NCI-H1417 treated with DMSO at 0.1 percent for 48 hours (cell line): ENCODE data around the gene DUSP6.
A peak's percentile ranks its signal among the peaks of the same experiment; 100 is the strongest.

ENCODE experiments used
- DNase-seq: peaks from one replicate; lab custom pipeline; 2025; lab: John Stamatoyannopoulos, UW

DUSP6 gene, protein sequence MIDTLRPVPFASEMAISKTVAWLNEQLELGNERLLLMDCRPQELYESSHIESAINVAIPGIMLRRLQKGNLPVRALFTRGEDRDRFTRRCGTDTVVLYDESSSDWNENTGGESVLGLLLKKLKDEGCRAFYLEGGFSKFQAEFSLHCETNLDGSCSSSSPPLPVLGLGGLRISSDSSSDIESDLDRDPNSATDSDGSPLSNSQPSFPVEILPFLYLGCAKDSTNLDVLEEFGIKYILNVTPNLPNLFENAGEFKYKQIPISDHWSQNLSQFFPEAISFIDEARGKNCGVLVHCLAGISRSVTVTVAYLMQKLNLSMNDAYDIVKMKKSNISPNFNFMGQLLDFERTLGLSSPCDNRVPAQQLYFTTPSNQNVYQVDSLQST

DNA sequence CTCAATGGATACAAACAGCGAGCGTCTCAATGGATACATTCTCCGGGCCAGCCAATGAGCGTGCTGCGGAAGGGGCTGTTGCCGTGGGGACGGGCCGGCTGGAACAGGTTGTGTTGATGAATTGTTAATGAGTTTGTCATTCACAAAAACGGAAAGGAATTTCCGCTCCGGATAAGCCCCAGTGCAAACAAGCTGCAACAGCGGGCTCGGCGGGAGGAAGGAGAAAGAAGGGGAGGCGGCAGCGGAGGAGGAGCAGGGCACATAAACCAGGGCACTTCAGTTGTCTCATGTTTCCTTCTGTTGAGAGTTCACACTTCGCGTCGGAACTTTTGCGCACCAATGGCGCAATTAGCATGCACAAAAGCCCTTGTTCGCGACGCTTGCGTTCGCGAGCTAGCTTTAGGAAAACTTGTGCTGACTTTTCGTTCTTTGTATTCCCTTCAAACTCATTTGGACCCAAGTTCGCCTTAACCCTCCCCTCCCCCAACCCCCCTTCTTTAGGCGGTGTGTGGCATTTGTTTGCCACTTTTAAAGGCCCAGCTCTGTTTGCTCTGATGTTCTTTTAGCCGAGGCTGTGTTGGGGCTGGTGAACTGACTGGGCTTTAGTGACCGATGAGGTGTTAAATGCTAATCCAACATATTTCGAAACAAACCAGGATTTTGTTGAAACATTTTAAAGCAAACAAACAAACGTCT, at the start of gene DUSP6:
TSS of gene DUSP6 (minus strand) at position 10 of the 696 bp plus-strand sequence. CDS start 462 bp downstream, outside the sequence.
- peak; percentile 90 for DNase-seq

DNA sequence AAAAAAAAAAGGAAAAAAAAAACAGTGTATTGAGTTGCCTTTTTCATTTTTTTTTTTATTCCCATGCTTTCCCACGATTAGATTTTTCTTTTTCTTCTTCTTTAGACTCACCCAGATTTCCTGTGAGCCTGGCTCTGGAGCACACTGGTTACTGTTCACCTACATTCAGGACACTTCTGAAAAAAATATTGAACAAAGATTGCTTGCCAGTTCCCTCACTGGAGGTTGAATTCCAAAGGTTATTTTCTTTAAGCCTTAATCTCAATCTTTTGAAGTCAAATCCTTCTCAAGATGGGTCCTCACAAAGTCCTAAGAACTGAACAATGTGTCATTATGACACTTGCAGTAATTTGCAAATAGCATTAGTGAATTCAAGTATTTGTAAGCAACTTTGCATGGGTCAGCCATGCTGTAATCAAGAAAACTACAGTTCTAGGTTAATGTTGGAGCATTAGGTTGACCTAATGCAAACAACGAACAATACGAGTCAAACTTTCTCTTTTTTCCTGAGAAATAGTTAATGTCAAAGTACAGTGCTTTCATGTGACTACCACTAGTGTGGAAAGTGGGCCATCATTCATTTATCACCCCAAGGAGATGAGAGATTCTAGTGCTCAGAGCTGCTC, 49.2 kb upstream of the DUSP6 start:
- no peak for DNase-seq

DNA sequence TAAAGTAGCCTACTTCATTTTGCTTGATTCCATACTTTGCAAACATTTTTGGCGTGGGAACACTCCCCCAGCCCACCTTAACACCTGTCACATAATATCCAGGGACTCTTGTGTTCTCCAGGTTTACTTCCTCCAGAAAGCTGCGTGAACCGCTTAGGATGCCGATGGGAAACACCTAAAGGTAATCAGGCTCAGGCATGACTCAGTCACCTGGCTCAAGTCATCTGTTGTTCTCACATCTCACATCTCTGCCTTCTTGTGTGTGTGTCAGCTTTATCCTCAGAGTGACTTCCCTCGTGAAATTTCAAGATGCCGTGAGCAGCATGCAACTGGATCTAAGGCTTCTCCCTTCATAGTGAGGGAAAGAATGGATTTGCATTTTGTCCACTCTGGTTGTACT, 48.1 kb upstream of the DUSP6 start:
- DNase-seq: no peak

DNA sequence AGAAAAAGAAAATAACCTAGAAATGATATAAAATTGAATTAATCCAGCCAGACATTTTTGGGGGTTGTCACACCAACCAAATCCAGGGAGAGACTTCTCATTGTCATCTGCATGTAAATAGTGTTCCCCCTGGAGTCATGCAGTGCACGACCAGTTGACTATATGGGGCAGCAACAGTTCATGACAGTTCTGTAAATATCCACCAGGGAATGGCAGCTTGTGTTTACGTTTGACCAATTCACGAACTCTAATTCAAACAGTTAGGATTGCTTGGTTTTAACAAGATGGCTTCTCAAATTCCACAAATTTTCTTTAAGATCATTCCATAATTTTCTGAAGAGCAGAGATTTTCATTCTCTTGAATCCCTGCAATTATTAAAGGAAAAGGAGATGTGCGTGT, 43.4 kb upstream of the DUSP6 start:
- DNase-seq: no peak

DNA sequence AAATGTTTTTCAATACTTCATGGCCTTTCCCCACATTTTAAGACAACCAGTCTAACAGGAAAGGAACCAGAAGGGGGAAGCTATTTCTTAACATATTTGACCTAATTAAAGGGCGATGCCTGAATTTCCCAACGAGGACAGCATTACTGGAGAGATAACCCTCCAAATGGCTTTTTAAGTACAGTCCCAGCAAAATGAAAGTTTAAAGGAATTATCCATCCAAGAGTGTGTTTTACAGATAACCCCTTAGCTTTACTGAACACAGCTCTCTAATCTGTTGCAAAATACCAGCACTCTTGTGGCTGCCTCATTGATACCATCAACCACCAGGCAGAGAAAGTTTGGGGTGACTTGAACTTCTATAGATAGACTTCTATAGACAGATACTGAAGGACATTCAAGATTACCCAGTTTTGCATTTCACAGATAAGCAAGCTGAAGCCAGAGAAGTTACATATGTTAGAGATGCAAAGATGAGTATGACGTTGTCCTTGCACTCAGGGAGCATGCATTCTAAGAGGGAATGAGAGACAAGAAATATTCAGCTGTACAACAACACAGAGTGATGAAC, 41.3 kb upstream of the DUSP6 start:
- no peak for DNase-seq

DNA sequence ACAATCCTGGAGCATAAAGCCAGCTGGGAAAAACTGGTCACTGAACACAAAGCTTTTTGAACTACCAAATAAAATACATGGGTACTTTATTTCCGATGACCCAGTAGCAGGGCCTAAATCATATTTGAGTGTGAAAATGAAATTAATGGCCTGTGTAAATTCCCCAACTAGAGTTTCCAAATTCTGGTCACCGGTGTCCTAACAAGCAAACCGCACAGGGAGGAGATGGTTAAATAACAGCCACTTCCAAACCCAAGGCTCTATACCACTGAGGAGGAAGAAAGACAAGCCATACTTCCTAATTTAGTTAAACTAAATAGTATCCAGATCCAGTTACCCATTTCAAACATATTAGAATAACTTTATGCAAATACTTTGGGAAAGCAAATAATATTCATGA, 40.1 kb upstream of the DUSP6 start:
- no peak for DNase-seq

DNA sequence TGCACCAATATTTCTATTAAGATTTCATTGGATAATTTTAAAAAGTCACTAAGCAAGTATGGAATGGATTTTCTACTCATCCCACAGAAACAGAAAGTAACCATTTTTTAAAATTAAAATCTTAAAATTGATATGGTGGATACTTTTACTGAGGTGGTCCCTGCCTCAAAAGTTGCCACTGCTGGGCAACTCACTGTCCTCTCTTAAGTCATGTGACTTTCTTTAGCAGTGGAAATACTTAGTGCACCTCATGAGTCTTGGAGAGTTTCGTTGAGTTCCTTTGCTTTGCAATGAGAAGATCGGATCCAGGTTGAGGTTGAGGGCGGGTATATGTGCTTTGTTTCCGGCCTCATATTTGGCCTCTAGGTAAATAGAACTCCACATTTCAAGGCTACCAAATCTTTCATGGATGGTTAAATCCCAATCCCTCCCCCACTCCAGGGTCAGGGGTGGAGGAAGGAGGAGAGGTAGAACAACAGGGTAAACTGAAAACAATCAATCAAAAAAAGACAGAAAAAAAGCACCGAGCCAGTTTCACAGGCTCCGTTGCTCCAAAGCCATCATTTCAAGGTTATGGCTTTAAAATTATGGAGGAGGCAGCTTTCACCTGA, 39.5 kb upstream of the DUSP6 start:
- no peak for DNase-seq

DNA sequence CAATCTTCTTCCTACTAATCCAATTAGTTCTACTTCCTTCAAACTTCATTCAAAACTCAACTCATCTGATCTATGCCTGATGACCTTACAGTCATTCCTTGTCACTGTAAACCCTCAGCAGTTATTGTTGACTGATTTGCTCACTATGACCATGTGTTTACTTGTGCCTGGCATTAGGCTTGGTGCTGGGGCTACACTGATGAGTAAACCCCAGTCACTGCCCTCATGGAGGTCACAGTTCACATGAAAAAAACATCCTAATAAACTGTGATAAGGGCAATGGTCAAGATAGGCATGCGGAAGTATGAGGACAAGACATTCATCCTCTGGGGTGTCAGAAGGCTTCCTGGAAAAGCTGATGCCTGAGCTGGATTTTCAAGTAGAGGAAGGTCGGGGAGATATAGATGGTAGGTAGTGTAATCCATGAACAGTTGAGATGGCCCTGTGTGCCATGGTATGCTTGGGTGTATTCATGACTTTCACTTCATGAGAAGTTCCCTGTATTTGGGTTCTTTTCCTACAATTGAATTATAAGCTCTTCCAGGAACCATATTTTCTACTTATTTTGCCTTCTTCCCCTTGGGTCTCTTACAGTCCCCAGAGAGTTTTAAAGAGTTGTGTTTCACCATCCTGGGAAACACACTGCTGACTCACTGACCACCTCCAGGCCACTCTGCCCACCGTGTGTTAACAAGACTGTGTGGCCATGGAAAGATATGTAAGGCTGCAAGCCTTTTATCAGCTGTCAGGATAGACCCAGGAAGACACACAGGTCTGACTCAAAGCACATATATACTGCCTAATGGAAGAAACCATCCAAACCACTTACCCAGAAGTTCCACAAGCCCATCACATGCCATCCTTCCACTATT, 38.7 kb upstream of the DUSP6 start:
- no peak for DNase-seq

DNA sequence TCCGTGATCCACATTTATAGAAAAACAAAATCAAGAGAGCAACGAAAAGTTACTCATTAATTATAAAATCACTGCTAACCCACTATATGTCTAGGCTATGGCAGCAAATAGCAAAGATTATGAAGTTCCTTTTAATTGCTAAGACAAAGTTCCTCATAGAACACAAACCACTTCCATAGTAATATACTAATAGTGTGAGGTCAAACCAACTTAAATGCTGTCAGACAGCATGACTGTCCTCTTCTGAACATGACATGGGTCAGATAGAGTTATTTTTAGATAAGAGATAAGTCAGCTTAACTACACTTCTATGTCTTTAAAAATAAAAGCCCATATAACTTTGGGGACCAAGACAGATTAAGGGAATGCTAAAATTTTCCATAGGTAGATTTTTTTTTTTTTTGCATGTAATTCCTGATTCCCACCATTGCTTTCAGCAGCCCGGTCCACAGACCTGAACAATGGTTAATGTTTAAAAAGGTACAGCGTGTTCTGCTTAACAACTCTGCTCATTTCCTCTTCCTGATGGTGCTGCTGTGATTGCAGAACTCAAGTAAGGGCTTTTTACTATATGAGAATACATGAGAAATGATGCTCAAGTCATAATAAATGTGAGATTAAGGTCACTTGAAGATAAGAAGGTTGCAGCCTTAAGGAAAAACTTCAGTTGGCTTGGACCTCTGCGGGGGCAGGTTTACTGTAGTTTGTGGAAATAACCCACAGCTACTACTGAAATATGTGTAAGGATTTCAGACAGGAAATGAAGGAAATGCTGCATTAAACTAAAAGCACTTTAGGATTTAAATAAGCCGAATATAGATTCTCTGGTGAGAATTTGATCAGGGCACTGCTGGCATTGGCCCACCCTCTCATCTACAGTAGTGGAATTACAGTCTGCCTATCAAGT, 37.7 kb upstream of the DUSP6 start:
- DNase-seq: no peak

DNA sequence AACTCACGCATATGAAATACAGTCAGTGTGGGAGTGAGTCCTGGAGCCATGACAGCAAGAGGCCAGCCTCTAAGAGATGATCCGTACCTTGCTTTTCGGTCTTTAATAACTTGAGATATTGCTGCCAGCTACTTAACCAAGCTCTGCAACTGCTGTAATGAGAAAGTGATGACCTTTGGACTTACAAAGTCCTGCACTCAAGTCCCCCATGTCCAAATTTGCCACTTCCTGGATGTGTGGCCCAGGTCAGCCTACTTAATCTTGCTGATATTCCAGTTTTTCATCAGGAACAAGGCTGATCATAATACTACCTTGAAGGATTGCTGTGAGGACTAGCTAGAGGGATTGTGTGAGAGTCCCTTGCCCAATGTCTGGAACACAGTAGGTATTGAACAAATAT, 33.8 kb upstream of the DUSP6 start:
- no peak for DNase-seq

DNA sequence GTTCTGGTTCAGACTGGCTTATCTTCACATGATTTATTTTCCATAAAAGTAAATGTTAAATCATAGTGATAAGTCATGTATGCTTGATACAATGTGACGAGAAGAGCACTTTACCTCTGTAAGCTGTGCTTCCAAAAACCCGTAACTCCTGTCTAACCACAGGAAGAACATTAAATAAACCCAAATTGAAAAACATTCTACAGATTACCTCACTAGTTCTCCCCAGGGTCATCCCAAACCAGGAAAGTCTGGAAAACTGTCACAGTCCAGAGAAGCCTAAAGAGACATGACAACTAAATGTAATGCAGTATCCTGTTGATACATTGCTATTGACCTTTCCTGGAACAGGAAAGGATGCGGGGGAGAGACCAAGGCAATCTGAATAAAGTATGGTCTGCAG, 32.5 kb upstream of the DUSP6 start:
- no peak for DNase-seq

DNA sequence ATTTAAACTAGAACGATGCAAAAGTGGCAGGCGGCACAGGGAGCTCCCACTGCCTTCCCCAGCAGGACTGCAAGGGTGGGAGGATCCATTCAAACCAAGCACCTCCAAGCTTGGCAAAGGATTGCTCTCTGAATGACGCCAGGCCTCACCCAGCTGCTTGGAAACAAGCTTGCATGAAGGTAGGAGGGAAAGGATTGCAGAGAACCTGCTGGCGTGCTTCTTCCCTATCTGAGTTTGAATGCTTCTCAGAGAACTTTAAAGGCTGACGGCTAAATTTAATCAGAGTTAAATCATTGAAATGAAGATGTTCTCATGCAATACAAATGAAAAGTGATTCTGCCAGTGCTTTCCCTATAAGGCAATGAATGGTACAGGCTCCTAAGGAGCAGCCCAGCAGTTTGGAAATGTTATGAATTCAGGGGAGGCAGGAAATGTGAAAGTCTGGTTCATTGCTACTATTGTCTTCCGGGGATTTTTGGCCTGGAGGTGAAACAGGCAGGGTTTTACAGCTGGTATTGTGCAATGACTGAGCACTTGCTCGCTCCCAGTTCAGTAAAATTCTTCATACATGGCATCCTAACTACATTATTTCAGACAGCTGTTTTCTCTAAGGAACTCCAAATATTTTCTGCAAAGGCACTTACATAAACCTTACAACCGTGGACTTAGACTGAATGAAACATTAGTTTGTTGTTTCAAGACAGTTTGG, 31.9 kb upstream of the DUSP6 start:
- DNase-seq: no peak

DNA sequence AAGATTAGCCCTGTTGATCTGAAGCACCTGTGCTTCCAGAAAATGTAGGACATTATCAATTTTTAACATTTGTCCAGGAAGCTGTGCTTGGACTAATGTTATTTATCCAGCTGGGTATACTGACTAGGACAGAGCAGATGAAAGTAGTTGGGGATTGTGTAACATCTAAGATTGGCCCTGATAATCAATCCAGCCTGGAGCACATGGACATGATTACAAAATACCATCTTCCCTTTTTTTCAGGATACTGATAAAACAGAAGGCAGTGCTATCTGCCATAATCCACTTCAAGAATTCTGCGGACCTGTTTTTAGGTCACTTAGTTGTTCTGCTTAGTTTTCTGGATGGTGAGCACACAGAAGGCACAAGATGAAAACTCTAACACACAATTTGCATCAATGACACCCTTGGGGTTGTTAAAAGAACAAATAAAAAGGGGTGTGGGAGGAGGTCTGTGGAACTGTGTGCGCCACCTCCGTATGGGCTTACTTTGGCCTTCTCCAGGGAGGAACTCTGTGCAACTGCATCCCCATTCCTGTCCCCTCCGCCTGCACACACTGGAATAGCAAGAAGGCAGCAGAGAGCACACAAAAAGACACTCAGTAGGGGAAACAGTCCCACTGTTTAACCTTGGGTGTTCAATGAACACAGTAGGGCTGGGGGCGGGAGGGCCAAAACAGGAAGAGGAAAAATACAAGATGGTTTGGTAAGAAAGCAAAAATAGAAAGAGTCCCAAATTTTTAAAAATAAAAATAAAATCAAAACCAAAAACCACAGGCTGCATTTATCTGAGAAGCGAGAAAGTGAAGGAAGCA, 31.1 kb upstream of the DUSP6 start:
- DNase-seq: no peak

DNA sequence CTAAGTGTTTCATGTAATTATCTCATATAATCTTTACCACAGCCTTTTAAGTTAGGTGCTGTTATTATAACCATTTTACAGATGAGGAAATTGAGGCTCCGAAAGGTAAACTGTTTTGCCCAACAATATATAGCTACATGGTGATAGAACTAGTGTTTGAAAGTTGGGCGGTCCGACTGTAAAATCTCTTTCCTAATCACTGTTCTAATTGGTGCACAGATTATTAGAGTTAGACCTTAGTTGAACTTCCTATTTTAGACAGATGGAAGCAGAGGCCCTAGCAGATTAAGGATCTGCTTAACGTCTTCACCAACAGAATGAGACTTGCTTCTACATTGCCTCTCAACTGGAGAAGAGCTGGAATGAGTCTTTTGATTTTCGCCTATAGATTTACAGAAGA, 30.0 kb upstream of the DUSP6 start:
- no peak for DNase-seq

DNA sequence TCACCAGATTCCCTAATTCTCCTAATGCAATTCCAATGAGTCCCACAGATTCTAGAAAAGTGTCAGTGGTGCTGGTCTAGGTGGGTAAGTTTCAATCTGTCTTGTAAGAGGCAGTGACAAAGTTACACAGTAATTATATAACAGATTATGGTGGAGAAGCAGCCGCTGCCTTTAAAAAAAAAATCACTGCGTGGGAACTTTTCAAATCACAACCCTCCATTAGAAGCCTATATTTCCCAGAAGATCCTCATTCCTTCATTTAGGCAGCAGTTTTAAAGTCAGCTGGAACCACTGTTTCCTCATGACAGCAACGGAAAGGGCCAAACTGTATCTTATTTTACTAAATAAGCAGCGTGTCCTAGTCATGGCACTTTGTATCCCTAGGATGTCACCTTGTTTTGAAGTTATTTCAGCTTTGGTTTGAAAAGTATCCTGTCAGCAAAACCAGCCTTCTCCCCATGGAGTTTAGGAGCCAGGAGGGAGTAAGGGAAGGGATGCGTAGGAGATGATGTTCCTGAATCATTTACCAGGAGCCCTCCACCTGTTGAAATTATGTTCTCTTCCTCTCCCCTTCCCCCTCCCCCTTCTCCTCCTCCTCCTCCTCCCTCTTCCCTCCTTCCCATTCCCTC, 27.7 kb upstream of the DUSP6 start:
- no peak for DNase-seq

DNA sequence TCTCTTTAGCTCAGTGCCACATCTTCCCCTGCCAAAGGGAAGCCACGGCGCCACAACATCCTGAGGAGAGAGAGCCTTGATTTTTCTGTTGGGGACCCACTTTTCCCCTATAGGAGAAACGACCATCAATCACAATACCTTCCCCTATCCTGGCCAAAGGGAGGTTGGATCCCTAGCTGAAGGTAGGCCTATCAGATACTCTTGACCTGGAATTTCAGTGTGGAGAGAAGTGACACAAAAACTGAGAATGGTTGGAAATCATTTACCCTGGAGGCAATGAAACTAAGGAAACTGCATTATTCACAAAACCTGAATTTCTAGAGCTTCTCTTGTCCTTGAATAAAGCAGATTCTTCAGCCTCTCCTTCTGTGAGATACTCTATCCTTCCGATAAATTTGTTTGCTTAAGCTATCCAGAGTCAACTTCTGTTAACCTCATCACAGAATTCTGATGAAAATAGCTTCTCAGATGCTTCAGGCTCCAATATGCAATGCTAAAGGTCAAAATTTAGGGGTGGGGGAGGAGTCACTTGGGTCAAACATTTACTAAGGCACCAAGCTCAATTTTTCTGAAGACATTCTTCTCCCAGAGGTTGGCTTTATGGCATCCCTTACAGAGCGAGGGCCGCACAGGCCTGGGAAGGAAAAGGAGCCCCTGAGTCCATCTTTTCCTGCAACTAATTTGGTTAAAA, 27.0 kb upstream of the DUSP6 start:
- DNase-seq: no peak

DNA sequence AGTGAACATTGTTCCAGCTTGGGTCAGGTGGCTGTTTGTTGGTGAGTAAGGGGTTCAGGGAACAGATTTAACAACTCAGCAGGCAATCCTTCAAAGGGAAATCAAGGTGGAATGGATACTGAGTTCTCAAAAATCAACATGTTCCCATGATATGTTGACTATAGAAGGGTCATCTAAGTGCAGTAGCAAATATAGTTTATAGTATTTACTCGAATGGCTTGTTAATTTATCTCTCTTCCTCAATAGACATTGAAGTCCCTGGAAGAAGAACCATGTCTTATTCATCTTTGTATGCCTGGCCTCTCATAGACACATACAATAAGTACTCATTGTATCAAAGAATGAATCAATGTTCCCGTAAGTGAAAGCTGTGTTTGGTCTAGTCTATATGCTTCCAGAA, 24.5 kb upstream of the DUSP6 start:
- no peak for DNase-seq

DNA sequence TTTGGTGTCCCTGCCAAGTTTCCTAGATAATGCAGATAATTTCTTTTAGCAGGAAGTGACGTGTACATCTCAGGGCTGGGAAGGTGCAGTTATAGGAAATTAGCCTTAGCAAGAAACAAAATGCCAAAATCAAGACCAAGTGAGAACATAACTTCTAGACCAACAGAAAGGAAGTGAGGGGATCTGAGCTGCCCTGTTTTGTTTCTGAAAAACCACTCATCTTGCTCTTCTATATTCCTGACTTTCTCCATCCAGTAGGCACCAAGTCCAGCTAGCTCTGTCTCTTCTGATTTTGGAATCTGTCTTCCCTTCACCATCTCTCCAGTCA, 23.9 kb upstream of the DUSP6 start:
- DNase-seq: no peak
